A673 (cell line): ENCODE results near the gene ECEL1.

Source experiments
- EZH2 ChIP-seq: fragments of 200-600 bp; sonication (generic); IDR thresholded peaks from 2 replicates; pipeline ENCODE4 v1.6.1; 2017; ENCODE audit warnings: borderline replicate concordance, low read depth, mild to moderate bottlenecking, mixed read lengths, antibody characterized with exemption, low read length; ENCODE audit not compliant: poor library complexity, severe bottlenecking
- TF ChIP-seq, protein P1 (sequence below): fragments of 300-800, 200-600 bp; sonication (generic); conservative IDR thresholded peaks from 2 replicates; pipeline ENCODE4 v1.5.1; 2017; ENCODE audit warnings: low read depth, mild to moderate bottlenecking, antibody characterized with exemption, low read length, moderate library complexity, mixed read lengths

DNA sequence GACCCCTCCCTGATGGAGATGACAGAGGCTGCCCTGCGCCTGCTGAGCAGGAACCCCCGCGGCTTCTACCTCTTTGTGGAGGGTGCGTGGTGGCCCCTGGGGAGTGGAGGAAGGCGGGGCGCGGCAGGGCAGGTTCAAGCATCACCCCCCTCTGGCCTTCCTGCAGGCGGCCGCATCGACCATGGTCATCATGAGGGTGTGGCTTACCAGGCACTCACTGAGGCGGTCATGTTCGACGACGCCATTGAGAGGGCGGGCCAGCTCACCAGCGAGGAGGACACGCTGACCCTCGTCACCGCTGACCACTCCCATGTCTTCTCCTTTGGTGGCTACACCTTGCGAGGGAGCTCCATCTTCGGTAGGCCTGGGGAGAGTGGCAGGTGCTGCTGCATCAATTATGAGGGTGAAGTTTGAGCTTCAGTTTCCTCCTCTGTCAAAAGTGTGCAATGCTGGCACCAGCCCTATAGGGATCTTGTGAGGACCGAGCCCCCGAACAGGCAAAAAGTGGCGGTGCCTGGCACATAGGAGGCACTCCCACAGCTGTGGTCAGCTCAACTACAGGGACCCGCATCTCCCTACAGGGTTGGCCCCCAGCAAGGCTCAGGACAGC, 29.5 kb downstream of the ECEL1 start:
- TF ChIP-seq, protein P1, sequence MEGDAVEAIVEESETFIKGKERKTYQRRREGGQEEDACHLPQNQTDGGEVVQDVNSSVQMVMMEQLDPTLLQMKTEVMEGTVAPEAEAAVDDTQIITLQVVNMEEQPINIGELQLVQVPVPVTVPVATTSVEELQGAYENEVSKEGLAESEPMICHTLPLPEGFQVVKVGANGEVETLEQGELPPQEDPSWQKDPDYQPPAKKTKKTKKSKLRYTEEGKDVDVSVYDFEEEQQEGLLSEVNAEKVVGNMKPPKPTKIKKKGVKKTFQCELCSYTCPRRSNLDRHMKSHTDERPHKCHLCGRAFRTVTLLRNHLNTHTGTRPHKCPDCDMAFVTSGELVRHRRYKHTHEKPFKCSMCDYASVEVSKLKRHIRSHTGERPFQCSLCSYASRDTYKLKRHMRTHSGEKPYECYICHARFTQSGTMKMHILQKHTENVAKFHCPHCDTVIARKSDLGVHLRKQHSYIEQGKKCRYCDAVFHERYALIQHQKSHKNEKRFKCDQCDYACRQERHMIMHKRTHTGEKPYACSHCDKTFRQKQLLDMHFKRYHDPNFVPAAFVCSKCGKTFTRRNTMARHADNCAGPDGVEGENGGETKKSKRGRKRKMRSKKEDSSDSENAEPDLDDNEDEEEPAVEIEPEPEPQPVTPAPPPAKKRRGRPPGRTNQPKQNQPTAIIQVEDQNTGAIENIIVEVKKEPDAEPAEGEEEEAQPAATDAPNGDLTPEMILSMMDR: no peak
- TF ChIP-seq EZH2: no peak
